HG03520 (cell line): ENCODE results near the gene MRNIP.
"Not testable (repeated sequence)": the region's sequence is repeated elsewhere in the genome, so short reads cannot be mapped to it uniquely, and the experiment has no call there.

ENCODE experiments used
- ATAC-seq: cut with Tn5 transposase; IDR thresholded peaks from one replicate; pipeline ENCODE4 v1.9.1; 2021; ENCODE audit warnings: mild to moderate bottlenecking, moderate library complexity; ENCODE audit not compliant: unreplicated experiment

MRNIP gene

DNA sequence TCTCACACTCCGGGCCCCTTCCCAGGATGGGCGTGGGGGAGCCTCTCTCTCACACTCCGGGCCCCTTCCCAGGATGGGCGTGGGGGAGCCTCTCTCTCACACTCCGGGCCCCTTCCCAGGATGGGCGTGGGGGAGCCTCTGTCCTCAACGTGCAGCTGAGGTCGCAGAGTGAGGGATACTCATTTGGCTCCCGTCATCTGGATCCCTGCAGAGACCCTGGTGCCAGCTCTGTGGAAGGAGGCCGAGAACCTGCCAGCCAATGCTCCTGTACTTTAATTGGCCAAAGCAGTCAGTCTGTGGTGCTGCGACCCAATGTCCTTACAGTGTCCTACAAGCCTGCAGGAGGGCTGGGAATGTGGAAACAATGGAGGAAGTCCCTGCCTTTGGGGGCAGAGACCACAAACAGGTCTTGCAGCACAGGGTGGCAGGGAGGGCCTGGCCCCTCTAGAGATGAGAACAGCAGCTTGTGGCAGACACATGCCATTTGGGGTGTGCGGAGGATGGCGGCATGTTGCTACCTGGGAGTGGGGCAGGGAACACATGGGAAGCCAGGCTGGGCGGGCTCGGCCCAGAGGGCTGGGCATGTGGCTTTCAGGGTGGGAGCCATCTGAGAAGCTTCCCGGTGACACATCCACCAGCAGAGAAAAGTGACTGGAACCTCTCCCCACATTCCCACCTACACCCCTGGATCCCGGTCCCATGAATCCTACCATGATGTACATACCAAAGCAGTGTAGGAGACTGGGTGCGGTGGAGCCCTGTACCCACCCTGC is 13.6 kb upstream of the MRNIP start:
- no peak for ATAC-seq

DNA sequence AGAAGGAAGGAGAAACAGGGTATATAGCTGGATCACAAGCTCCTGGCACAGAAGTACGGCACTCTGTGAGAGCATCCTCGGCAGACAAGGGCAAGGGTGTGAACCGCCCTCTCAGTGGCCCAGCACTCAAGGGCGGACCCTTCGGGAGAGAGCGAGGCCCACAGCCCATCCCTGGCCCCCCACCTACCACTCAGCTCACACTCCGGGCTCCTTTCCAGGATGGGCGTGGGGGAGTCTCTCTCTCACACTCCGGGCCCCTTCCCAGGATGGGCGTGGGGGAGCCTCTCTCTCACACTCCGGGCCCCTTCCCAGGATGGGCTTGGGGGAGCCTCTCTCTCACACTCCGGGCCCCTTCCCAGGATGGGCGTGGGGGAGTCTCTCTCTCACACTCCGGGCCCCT is 12.9 kb upstream of the MRNIP start:
- ATAC-seq, result not testable (repeated sequence)

DNA sequence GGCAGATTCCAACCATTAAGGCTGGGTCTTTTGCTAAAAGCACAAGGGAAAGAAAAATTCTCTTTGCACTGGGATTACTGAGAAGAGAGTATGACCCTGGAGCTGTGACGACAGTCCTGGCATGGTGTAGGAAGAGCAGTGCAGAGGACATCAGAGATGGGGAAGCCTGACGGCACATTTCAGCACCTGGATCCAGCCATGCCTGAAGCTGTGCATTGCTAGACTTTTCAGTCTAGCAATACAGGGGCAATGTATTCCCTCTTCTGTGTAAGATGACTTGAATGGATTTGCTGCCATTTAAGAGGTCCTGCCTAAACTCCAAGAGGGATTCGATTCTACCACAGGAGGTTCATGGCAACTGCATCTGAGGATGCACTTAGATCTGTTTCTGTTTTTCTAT is 12.3 kb upstream of the MRNIP start:
- no peak for ATAC-seq

DNA sequence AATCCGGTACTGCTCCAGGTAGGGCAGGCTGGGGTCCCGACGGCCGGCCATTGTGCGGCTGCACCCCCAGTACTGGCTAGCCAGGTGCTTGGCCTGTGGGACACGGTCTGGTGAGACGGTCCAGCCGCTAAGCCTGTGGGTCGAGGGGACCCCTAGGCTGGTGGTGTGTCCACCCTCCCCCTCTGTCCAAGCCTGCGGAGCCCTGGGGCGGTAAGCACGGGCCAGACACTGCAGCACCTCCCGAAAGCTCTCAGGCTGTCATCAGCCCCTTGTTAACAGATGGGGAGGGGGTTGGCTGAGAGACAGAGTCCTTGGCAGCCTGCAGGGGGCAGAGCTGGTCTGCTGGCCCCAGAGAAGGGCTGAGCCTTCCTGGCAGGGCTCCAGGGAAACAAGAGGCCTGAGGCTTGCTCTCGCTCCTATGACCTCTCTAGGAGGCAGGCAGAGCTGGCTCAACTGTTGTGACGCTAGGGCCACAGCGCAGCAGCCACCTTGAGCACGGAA is 11.8 kb upstream of the MRNIP start:
- no peak for ATAC-seq

DNA sequence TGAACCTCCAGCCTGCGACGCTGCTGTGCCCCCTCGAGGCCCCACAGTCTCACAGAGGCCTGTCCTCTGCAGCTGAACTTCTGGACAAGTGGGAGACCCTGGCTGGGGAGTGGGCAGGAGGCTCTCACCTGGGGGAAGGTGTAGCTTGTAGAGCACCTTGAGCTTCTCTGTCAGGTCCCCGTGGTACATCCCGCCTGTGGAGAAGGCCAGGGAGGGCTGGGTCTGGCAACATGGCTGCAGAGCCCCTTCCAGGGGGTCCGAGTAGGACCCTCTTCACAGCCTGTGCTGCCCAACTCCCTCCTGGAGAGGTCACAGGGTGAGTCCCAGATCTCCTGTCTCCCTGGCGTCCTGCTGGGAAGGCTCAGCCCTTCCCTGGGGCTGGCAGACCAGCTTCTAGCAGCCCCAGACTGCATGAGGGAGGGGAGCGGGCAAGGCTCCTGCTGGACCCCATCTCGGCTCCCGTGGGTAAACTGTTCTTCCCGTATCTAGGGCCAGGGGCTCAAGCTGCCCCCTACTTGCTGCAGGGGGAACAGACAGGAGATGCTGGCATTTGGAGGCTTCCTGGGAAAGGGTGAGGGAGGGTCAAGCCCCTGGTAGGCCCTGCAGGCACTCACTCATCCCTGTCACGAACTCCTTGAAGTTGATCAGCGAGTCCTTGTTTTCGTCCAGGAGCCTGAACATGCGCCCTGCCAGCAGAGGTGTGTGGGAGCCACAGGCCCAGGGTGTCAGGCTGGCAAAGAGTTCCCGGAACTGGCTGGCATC is 11.2 kb upstream of the MRNIP start:
- no peak for ATAC-seq

DNA sequence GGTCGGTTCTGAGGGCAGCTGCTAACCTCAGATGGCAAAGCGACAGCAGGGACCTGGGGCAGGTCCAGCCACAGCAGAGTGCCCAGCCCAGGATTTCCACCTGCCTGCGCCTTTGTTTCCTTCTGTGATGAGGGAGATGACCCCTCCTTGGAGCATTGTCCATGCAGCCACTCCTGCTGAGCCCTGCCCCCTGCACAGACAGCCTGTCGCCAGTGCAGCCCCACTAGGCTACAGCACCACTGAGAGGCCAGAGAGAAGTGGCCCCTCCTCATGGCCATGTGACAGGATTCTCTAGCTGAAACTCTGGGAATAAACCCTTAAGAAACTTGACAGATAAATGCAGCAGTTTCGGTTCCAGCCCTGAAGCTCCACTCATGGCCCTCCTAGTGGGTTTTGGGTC is 10.5 kb upstream of the MRNIP start:
- no peak for ATAC-seq

DNA sequence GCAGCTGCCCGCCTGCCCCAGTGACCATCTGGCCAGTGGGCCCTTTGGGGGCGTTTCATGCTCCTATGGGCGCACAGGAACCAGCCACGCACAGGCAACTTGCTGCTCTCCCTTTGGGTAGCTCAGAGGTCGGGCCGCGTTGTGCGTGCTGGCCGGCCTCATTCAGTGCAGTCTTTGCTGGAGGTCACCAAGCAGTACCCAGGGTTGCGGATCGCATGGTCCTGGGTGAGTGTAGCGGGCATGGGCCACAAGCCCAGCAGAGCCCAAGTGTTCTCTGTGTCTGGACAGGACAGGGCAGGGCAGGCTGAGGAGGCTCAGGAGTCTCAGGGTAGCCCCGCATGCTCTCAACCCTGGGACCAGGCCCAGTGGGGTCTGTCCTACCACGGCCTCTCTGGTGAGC is 9.9 kb upstream of the MRNIP start:
- ATAC-seq, result no peak

DNA sequence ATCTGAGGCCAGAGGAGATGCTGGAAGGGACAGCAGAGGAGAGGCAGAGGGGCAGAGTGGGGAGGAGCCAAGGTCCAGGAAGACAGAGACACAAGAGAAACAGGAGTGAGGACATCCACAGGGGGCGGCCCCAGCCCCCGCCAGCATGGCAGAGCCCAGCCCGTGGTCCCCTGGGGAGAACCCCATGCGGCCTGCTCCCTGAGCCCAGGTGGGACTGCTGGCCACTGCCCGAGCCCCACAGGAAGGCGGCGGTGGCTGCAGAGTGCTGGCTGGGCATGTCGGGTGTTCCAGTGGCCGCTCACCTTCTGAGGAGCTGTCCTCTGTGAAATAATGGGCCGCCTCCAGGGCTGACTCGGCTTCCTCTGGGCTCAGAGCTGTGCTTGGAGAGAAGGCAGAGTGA is 8.9 kb upstream of the MRNIP start:
- ATAC-seq, result no peak

DNA sequence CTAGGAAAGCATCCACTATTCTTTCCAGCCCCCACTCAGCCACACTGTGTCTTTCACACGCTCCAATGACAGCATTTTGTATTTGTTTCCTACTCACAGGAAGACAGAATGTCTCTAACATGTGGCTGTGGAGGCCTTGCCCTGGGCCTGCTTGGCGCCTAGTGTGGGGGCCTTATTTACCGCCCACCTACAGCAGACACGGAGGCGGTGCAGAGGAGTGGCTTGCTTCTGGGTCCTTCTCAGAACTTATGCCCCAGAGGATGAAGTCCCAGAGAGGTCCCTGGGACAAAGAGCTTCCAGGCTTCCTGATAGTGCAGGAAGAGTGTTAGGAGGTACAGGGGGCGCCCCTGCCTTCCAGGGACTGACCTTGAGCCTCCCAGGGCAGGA is 8.5 kb upstream of the MRNIP start:
- no peak for ATAC-seq

DNA sequence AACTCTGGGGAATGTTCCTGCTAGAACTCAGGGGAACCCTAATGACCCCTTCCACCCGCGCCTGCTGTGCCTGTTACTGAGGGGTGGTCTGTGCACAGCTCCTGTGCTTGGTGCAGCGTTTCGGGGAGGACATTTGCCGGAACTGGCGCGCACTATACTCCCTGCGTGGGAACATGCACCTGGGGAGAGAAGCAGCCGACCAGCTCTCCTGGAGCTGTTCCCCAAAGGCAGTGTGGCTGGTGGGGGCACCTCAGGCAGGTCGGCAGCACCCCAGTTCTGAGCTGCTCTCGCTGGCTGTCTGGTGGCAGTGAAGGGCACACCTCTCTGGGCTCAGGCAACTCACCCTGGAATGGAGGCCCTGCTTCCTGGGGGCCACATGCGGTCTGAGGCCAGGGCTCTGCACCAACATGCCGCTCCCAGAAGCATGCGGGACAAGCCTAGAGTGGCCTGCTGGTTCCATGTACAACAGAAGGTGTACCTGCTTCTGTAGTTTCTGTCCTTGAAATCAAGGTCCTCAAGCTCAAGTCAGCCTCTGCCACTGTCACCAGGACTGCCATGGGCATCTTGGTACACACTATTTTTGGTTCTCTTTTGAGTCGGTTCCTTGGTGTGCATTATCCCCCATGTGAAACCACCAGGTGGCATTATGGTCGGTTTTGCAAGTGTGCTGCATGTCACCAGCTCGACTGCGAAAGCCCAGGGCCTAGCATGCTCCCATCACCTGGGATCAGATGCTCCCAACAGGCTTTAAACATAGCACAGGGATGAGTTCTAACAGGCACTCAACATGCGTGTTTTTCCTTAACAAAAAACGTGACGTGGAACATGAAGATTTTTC is 7.8 kb upstream of the MRNIP start:
- ATAC-seq, result no peak

DNA sequence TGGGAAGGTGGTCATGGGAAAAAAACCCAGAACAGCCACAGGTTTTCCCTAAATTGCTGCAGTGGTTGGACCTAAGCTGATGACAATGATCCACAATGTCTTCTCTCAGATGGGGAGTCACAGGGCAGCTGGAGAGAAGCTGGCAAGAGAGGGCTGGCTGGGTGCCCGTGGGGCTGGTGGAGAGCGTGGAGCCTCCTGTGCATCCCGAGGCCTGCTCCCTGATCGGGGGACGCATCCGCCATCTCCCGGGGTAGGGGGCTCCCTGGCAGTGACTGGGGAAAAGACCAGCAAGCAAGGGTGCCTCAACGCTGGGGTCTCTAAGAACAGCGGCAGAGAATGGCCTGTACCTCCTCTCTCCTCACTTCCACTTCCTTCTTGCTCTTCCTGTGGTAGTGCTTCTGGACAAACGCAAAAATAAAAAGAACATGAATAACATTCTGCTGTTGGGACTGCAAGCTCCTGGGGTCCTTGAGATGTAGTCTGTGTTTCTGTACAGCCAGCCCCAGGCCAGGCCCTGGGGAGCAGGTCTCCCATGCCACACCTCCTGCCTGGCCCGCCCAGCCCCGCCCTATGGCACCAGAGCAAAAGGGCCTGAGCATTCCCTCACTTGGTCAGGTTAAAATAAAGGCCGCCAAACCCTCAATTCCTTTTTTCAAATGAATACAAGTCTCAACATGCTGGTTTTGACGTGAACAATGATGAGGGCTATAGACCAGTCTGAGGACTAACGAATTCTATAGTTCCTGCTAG is 7.0 kb upstream of the MRNIP start:
- ATAC-seq, result no peak

DNA sequence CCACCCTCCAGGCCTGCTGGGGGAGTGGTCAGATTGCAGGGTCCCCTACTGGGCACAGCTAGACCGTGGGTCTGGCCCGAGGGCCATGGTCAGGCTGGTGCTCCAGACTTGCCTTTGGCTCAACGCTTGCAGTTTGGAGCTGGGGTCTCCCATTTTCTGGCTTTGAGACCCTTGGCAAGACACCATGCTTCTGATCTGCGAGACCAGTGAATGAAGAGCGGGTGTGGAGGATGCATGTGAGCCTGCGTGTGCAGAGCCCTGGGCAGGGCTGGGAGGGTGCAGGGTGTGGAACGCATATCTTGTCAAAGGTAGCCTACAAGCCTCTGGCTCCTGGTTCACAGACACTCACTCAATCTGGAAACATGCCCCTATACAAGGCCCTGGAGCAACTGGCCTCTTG is 6.1 kb upstream of the MRNIP start:
- no peak for ATAC-seq

DNA sequence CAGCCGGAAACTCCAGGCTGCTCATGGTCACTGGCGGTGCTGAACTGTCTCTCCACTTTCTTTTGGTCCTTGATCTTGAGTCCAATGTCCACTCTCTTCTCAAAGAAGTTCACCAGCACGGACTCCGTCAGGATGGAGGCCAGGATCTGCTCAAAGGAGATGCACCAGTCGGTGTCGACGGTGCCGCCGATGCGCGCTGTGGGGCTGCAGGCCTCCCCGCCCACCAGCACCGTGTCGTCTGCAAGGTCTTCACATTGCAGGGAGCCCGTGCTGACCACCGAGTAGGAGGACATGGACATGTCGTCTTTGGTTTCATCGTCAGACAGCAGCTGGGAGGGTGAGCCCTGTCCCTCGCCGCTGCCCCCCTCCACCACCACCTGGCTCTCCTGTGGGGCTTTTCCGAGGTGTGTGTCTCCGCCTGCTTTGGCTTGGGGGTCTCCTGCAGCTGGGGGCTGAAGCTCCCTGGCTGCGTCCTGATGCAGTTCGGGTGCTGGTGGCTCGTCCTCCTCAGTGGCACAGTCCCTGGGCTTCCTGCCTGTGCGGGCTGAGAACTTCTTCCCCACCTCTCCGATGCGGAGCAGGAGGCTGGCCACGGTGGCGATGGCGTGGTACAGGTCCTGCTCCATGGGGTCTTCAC is 5.0 kb upstream of the MRNIP start:
- ATAC-seq, result no peak

DNA sequence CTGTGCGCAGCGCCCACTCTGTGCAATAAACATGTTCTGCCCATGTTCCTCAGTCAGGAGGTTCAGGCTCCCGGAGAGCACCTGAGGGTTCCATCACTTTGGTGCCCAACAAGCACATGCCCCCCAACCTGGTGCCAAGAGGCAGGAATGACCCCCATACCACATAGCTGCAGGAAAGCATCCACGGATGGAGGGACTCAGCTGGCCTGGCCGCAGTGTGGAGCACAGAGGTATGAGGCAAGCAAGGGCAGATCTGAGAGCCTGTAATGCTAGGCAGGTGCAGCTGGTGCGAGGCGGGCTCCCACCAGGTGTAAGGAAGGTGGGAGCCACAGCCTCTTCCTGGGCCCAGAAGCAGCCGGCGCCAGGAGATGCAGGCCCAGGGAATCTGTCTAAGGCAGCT is 4.3 kb upstream of the MRNIP start:
- ATAC-seq, result no peak

DNA sequence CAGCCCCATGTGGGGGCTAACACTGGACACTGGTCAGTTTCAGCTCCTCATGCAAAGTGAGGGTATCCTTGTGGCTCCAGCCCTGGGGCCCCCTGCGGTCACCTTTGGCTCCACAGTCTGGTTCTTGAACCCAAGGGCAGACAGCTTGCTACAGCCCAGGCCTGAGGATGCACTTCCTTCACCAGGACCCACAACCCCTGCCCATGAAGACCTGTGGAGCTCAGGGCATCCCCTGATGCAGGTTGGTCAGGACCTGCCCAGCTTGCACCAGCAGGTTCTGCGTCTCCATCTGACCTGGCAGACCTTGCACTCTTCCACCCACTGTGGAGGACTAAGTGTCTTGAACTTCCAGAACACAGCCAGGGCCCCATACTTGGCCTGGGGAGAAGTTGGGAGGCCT is 3.7 kb upstream of the MRNIP start:
- ATAC-seq, result no peak

DNA sequence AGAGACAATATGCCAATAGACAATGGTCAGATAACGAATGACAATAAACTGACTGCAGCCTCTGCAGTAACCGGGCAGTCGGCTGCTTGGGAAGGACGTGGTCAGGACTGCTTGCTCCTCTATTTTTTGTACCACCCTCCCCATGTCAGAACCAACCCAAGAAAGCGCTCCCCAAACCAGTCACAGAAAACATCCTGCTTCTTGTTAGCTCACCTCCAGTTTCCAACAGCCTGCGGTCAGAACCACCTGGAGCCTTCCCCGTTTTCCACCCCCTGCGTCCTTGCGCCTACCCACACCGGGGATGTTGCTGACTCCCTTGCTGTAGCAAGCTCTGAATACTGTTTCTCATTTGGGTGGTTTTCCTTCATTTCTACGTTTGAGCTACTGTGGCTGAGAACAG is 1.7 kb upstream of the MRNIP start:
- no peak for ATAC-seq

DNA sequence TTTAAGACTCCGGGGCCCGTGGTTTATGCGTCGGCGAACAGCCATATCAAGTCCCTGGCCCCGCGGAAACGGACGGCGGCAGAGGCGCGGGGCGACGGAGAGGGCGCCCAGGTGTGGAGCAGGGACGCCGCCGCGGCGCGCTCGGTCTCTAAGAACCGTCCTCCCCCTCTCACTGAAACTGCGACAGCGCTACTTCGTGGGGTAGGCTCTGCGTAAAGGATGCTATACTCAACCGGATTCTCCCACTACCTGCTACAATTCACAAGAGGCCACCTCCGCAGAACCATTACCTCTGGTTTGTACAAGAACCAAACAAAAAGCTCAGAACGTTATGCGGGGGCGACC is 404 bp downstream of the MRNIP start:
- peak; percentile 33 for ATAC-seq

DNA sequence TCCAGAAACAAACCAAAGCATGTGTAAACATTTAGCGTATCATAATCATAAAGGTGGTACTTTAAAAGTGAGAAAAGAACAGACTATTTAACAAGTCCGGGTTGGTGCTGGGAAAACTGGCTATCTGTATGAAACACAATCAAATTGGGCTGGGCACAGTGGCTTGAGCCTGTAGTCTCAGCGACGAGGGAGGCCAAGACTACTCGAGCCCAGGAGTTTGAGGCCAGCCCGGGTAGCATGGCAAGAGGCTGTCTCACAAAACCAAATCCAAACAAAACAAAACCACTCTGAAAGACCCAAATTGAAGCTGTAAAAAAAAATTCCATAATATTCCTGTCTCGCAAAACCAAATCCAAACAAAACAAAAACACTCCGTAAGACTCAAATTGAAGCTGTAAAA is 4.3 kb downstream of the MRNIP start:
- no peak for ATAC-seq

DNA sequence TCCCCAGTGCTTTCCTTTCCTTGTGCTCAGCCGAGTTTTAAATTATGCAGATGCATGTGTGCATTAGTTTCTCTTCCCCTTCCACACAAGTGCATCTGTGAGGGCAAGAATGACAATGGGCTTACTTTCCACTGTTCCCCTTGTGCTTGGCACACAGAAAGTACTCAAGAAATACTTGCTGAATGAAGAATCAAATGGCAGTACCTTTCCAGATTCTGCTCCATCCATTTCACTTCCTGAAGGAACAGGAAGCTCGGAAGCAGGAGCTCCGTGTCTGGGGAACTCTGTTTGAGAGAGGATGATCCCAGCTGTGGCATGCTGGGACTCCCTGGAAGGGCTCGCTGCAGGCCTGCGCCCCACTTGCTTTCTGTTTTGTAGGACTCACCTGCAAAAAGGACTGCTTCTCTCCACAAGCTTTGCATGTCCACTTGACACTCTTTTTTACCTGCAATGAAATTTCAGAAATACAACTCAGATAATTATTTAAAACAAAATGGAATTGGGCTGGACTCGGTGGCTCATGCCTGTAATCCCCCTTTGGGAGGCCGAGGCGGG is 5.5 kb downstream of the MRNIP start:
- peak; percentile 86 for ATAC-seq

DNA sequence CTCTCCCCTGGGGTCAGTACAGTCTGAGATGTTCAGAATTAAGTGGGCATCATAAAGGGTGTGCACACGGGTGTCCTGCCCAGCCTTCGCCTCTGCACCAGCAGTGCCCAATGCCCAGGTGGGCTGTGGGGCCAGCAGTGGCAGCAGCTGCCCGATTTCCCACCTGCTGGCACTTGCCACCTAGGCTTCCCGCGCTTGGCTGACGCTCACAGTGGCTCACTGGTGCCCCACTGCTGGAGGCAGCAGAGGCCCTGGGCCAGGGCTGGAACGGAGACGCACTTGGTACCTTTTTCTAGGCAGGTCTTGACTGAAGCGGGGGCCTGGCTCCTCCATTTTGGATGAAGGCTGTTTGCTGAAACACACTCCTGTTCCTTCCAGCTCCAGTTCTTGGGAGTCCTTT is 17.0 kb downstream of the MRNIP start:
- ATAC-seq, result no peak
